K562 (cell line): ENCODE data around the gene KIF3B. TPM values are rescaled to one million over a fixed set of nuclear protein-coding genes. Genes with fewer than 3 reads are reported as not detected.

Experiments used
- ARNT ChIP-seq, 2 experiments: fragments of 450-650 bp; IDR thresholded peaks; 2 replicates each; pipeline ENCODE4 v1.6.1; 2016; ENCODE audit warnings: mild to moderate bottlenecking in 1 of 2
- ATF2 ChIP-seq: sonication (generic); formaldehyde crosslinking; IDR thresholded peaks from 2 replicates; pipeline ENCODE4 v1.8.1; 2022; ENCODE audit warnings: missing genetic modification reagents
- E2F1 ChIP-seq: sonication (generic); formaldehyde crosslinking; IDR thresholded peaks from 2 replicates; pipeline ENCODE4 v1.8.1; 2023; ENCODE audit warnings: mild to moderate bottlenecking, missing genetic modification reagents, moderate library complexity
- E2F8 ChIP-seq: fragments of 450-650 bp; IDR thresholded peaks from 2 replicates; pipeline ENCODE4 v1.7.1; 2018; ENCODE audit warnings: mild to moderate bottlenecking, low read depth; ENCODE audit not compliant: partially characterized antibody
- EP300 ChIP-seq: IDR thresholded peaks from 2 replicates; pipeline ENCODE4 v1.6.1; 2012; ENCODE audit warnings: low read length, improper control_type of control experiment
- ETS2 ChIP-seq: IDR thresholded peaks from 2 replicates; pipeline ENCODE4 v1.6.1; 2016; ENCODE audit warnings: borderline replicate concordance, missing genetic modification characterization, mild to moderate bottlenecking, moderate library complexity, missing compliant biosample characterization; ENCODE audit not compliant: poor library complexity, severe bottlenecking
- ETV5 ChIP-seq: sonication (generic); formaldehyde crosslinking; IDR thresholded peaks from 2 replicates; pipeline ENCODE4 v1.4.0; 2020; ENCODE audit warnings: low read depth, mild to moderate bottlenecking, missing genetic modification reagents
- FOXJ2 ChIP-seq: fragments of 200-800 bp; sonication (Bioruptor generic); IDR thresholded peaks from 2 replicates; pipeline ENCODE4 v1.6.1; 2016; ENCODE audit warnings: missing genetic modification characterization, missing compliant biosample characterization
- FOXK1 ChIP-seq: sonication (generic); formaldehyde crosslinking; IDR thresholded peaks from 2 replicates; pipeline ENCODE4 v1.8.0; 2022; ENCODE audit warnings: missing genetic modification reagents, mild to moderate bottlenecking, borderline replicate concordance
- GABPA ChIP-seq: fragments of 200-800 bp; sonication (Bioruptor generic); conservative IDR thresholded peaks from 2 replicates; pipeline ENCODE4 v1.6.1; 2016; ENCODE audit warnings: low read depth, missing genetic modification characterization, missing compliant biosample characterization
- JUND ChIP-seq, 2 experiments: IDR thresholded peaks; 2 replicates in 1 of 2; 3 replicates in 1 of 2; pipeline ENCODE4 v1.6.1; 2011; ENCODE audit warnings: borderline replicate concordance in 2 of 2, low read depth in 2 of 2, low read length in 2 of 2, improper control_type of control experiment in 1 of 2, missing biosample characterization in 1 of 2, missing genetic modification characterization in 1 of 2, missing genetic modification reagents in 1 of 2
- SIN3A ChIP-seq, 2 experiments: fragments of 150-350 bp in 1 of 2; IDR thresholded peaks; 2 replicates each; pipeline ENCODE4 v1.6.1; 2011 to 2016; ENCODE audit warnings: borderline replicate concordance in 2 of 2, low read depth in 2 of 2, low read length in 2 of 2, mild to moderate bottlenecking in 2 of 2, moderate library complexity in 2 of 2; ENCODE audit not compliant: control insufficient read depth in 1 of 2
- SLC30A9 ChIP-seq: fragments of 250-450 bp; sonication (Bioruptor Pico); IDR thresholded peaks from 2 replicates; pipeline ENCODE4 v1.8.0; 2022; ENCODE audit warnings: mild to moderate bottlenecking, moderate library complexity
- SMARCE1 ChIP-seq: fragments of 450-650 bp; IDR thresholded peaks from 2 replicates; pipeline ENCODE4 v1.7.1; 2016; ENCODE audit warnings: mild to moderate bottlenecking
- SMC3 ChIP-seq: conservative IDR thresholded peaks from 2 replicates; pipeline ENCODE4 v1.6.1; 2011; ENCODE audit warnings: low read depth, low read length, improper control_type of control experiment; ENCODE audit not compliant: insufficient read depth
- SNAPC5 ChIP-seq: fragments of 250-450 bp; sonication (Bioruptor Pico); IDR thresholded peaks from 2 replicates; pipeline ENCODE4 v1.8.0; 2021; ENCODE audit warnings: moderate library complexity, mild to moderate bottlenecking, inconsistent platforms
- ZNF584 ChIP-seq: fragments of 200-800 bp; sonication (Bioruptor generic); IDR thresholded peaks from 2 replicates; pipeline ENCODE4 v1.6.1; 2016; ENCODE audit warnings: low read depth, mild to moderate bottlenecking, missing genetic modification characterization, missing compliant biosample characterization
- polyA plus RNA-seq, 8 experiments: library from polyadenylated mRNA; depleted of rRNA in 4 of 8; stranded (reverse) in 5 of 8; unstranded in 3 of 8; fragments of >200 nt; fragmentation: Nextera tagmentation in 2 of 8; fragmentation: Illumina TruSeq in 1 of 8; extraction: Ambion mirVana in 2 of 8; extraction: Trizol in 1 of 8; gene quantifications; 2 replicates each; pipeline versions ENCODE4 v1.2.1 to v1.2.3, GENCODE V29; 2011 to 2014; ENCODE audit warnings: inconsistent platforms in 1 of 8, missing spikeins in 1 of 8
- total RNA-seq, 7 experiments: library from RNA; depleted of rRNA in 6 of 7; stranded (reverse); fragments of >200 nt in 6 of 7; fragmentation: Illumina TruSeq in 2 of 7; extraction: Trizol in 2 of 7; gene quantifications; 2 replicates each; pipeline versions ENCODE4 v1.2.1 to v1.2.3, GENCODE V29; 2011 to 2021; ENCODE audit warnings: low replicate concordance in 1 of 7
- TF ChIP-seq, protein P1 (sequence below): fragments of 250-450 bp; sonication (Bioruptor Pico); IDR thresholded peaks from 2 replicates; pipeline ENCODE4 v1.8.0; 2022; ENCODE audit warnings: moderate library complexity, mild to moderate bottlenecking, inconsistent platforms

The KIF3B gene
- total and polyA plus RNA-seq, 9 of the 15 experiments (the other 6 are each of a cell fraction or from before 2014, with no cell fraction given): 2.9 to 12.3 (median 8.6) TPM

DNA sequence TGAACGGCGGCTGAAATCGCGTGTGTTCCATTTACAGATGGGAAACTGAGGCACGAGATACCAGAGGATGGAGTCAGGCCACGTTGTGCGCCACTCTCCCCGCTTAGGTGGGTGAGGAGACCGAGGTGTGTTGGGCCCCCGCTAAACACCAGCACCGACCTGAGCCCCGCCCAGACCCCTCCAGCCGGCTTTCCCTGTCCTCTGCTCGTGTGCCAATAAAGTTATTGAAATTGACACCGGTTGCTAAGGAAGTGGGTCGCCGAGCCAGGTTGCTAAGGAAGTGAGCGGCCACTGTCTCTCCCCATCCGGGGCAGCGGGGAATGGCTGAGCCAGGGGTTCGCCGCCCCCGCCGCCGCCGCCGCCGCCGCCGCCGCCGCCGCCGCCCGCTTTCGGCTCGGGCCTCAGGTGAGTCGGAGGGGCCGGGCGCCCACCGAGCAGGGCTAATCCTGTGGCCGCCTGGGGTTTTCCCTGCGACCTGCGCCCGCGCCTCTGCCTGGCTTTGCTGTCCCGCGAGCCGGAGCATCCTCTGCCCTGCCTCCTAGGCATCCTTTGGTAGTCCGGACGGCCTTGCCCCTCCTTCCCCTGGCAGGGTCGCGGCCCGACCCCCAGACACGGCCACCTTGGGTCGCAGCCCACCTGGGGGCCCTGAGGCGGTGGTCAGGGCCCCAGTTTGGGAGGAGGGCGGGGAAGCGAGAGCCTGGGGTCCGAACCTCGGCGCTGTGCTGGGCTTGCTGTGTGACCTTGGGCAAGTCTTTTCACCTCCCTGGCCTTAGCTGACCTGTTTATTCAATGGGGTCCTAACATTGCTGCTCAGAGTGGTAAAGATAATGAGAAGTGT, at the start of gene KIF3B (continued):
- TF ChIP-seq JUND (IDR thresholded peaks at IDR 0.05; ENCODE audit: borderline replicate concordance, low read depth, low read length) (peak; percentile 70; the same call in 1 of the 2 replicates), JUND (tag; IDR thresholded peaks at IDR 0.05; ENCODE audit: borderline replicate concordance, low read depth, low read length) (no peak; the same call in 2 of the 3 replicates), E2F1 (peak; percentile 59; the same call in 1 of the 2 replicates), FOXJ2 (peak; percentile 51; the same call in 1 of the 2 replicates), SIN3A (IDR thresholded peaks at IDR 0.05; ENCODE audit: borderline replicate concordance in 2 of 2, control insufficient read depth in 1 of 2, low read depth in 2 of 2, low read length in 2 of 2) (peak; percentile 89 to 95; a peak in 3 of 4 replicates), SLC30A9 (CRISPR knock-in tag) (no peak), EP300 (peak; percentile 40; the same call in 1 of the 2 replicates), E2F8 (peak; percentile 89), ZNF584 (no peak), SMARCE1 (no peak), ETS2 (peak; percentile 50), ATF2 (CRISPR knock-in tag) (no peak), GABPA (peak; percentile 94), SMC3 (no peak), ETV5 (CRISPR knock-in tag) (peak; percentile 77; the same call in 1 of the 2 replicates), ARNT (IDR thresholded peaks at IDR 0.05) (no peak), FOXK1 (CRISPR knock-in tag) (no peak), SNAPC5 (no peak)
- TF ChIP-seq, protein P1, sequence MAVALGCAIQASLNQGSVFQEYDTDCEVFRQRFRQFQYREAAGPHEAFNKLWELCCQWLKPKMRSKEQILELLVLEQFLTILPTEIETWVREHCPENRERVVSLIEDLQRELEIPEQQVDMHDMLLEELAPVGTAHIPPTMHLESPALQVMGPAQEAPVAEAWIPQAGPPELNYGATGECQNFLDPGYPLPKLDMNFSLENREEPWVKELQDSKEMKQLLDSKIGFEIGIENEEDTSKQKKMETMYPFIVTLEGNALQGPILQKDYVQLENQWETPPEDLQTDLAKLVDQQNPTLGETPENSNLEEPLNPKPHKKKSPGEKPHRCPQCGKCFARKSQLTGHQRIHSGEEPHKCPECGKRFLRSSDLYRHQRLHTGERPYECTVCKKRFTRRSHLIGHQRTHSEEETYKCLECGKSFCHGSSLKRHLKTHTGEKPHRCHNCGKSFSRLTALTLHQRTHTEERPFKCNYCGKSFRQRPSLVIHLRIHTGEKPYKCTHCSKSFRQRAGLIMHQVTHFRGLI (CRISPR knock-in tag): no peak
